Right renal pelvis (tissue), 4 donors: ENCODE results near the gene MLN. TPM values are rescaled to one million over a fixed set of nuclear protein-coding genes. Genes with fewer than 3 reads are reported as not detected.

ENCODE experiments used
- polyA plus RNA-seq, 4 donors: library from polyadenylated mRNA; unstranded; fragments of 120-200 nt; gene quantifications; one replicate each; pipeline ENCODE4 v1.2.1, GENCODE V29; 2013; ENCODE audit not compliant: insufficient read length in 4 of 4

Gene MLN
- polyA plus RNA-seq, 4 donors: 1.0 to 2.6 (median 1.3) TPM

Other genes with a start within 250 kb of the MLN start
- gene BAK1, start 223.7 kb downstream of the MLN start, polyA plus RNA-seq: 10 to 100 TPM; 23.0 to 25.7 (median 24.2) TPM
- 1 to 10 TPM; 7.5 to 9.2 (median 8.7) TPM for gene ITPR3, start 182.7 kb downstream of the MLN start, polyA plus RNA-seq
- 10 to 100 TPM; 52.6 to 77.6 (median 64.5) TPM for gene UQCC2, start 92.3 kb downstream of the MLN start, polyA plus RNA-seq
- 1 to 10 TPM in 2 of 4 donors, under 1 TPM in 2; 0.60 to 1.3 (median 0.94) TPM for gene IP6K3, start 57.1 kb downstream of the MLN start, polyA plus RNA-seq
- gene LEMD2, start 14.9 kb downstream of the MLN start, polyA plus RNA-seq: 10 to 100 TPM; 61.7 to 65.0 (median 64.1) TPM